ENCODE results near the gene KRIT1.
"Not testable (repeated sequence)": the region's sequence is repeated elsewhere in the genome, so short reads cannot be mapped to it uniquely, and the experiment has no call there.

DNA sequence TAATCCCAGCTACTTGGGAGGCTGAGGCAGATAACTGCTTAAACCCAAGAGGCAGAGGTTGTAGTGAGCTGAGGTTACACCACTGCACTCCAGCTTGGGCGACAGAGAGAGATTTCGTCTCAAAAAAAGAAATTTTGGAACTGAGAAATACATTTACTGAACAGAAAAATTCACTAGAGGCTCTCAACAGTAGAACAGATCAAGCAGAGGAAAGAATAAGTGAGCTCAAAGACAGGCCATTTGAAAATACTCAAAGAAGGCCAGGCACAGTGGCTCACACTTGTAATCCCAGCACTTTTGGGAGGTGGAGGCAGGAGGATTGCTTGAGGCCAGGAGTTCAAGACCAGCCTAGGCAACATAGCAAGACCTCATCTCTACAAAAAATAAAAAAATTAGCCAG lies 76.2 kb downstream of the KRIT1 start:
- TF ChIP-seq, protein P1, sequence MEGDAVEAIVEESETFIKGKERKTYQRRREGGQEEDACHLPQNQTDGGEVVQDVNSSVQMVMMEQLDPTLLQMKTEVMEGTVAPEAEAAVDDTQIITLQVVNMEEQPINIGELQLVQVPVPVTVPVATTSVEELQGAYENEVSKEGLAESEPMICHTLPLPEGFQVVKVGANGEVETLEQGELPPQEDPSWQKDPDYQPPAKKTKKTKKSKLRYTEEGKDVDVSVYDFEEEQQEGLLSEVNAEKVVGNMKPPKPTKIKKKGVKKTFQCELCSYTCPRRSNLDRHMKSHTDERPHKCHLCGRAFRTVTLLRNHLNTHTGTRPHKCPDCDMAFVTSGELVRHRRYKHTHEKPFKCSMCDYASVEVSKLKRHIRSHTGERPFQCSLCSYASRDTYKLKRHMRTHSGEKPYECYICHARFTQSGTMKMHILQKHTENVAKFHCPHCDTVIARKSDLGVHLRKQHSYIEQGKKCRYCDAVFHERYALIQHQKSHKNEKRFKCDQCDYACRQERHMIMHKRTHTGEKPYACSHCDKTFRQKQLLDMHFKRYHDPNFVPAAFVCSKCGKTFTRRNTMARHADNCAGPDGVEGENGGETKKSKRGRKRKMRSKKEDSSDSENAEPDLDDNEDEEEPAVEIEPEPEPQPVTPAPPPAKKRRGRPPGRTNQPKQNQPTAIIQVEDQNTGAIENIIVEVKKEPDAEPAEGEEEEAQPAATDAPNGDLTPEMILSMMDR (IDR thresholded peaks at IDR 0.05; ENCODE audit: borderline replicate concordance, extremely low read depth, low read length, poor library complexity, severe bottlenecking): not testable (repeated sequence)
- not testable (repeated sequence) for TF ChIP-seq EZH2 (IDR thresholded peaks at IDR 0.05; ENCODE audit: borderline replicate concordance, low read depth, low read length, severe bottlenecking)

Measured in DND-41 (cell line).